A673 (cell line): Measurements from ENCODE around the gene PAPSS2. TPM values are rescaled to one million over a fixed set of nuclear protein-coding genes. Genes with fewer than 3 reads are reported as not detected.
"Not testable (repeated sequence)": the region's sequence is repeated elsewhere in the genome, so short reads cannot be mapped to it uniquely, and the experiment has no call there.

ENCODE experiments used
- BruUV-seq: library from RNA; stranded (reverse); fragments of 400-500 nt; replicated peaks from 2 replicates; lab custom pipeline; 2021; lab: Mats Ljungman, UMichigan
- CTCF ChIA-PET: fragments of 300-600 bp; sonication (Branson Sonifier 250); formaldehyde crosslinking; loops from one replicate; lab custom pipeline; 2022; ENCODE audit warnings: antibody characterized with exemption; lab: Charles Lee
- POLR2A ChIA-PET: fragments of 300-600 bp; sonication (Branson Sonifier 250); formaldehyde crosslinking; loops from one replicate; lab custom pipeline; 2022; ENCODE audit warnings: antibody characterized with exemption; ENCODE audit not compliant: low non-redundant PET; lab: Charles Lee
- DNase-seq: peaks from one replicate; pipeline ENCODE4 v3.0.0-alpha.2; 2015; ENCODE audit warnings: low spot score
- H3K27ac ChIP-seq: fragments of 200-600 bp; sonication (generic); 2 replicates; pipeline ENCODE4 v1.5.1; 2016; ENCODE audit warnings: mixed run types, low read depth, mild to moderate bottlenecking, mixed read lengths, antibody characterized with exemption, low read length; ENCODE audit not compliant: poor library complexity, severe bottlenecking
- H3K27me3 ChIP-seq: fragments of 200-600 bp; sonication (generic); replicated peaks from 2 replicates; pipeline ENCODE4 v1.6.1; 2017; ENCODE audit warnings: mixed run types, low read depth, mild to moderate bottlenecking, mixed read lengths, antibody characterized with exemption, low read length; ENCODE audit not compliant: insufficient read depth, poor library complexity
- H3K36me3 ChIP-seq: fragments of 200-600 bp; sonication (generic); 2 replicates; pipeline ENCODE4 v1.6.1; 2016; ENCODE audit warnings: mixed run types, mild to moderate bottlenecking, mixed read lengths, antibody characterized with exemption, low read length; ENCODE audit not compliant: insufficient read depth, poor library complexity, severe bottlenecking
- H3K4me1 ChIP-seq: fragments of 200-600 bp; sonication (generic); 2 replicates; pipeline ENCODE4 v1.6.1; 2017; ENCODE audit warnings: mixed run types, mild to moderate bottlenecking, mixed read lengths, antibody characterized with exemption, low read length; ENCODE audit not compliant: insufficient read depth, poor library complexity, severe bottlenecking
- H3K4me3 ChIP-seq: fragments of 200-600 bp; sonication (generic); 2 replicates; pipeline ENCODE4 v1.5.1; 2016; ENCODE audit warnings: low read depth, mixed run types, mild to moderate bottlenecking, mixed read lengths, low read length; ENCODE audit not compliant: poor library complexity, severe bottlenecking
- H3K9me3 ChIP-seq: fragments of 200-600 bp; sonication (generic); 2 replicates; pipeline ENCODE4 v1.6.1; 2016; ENCODE audit warnings: mixed run types, low read depth, mild to moderate bottlenecking, mixed read lengths, antibody characterized with exemption, low read length; ENCODE audit not compliant: poor library complexity, severe bottlenecking
- CTCF ChIP-seq: fragments of 300-800, 200-600 bp; sonication (generic); conservative IDR thresholded peaks from 2 replicates; pipeline ENCODE4 v1.5.1; 2017; ENCODE audit warnings: low read depth, mild to moderate bottlenecking, antibody characterized with exemption, low read length, moderate library complexity, mixed read lengths
- EZH2 ChIP-seq: fragments of 200-600 bp; sonication (generic); IDR thresholded peaks from 2 replicates; pipeline ENCODE4 v1.6.1; 2017; ENCODE audit warnings: borderline replicate concordance, low read depth, mild to moderate bottlenecking, mixed read lengths, antibody characterized with exemption, low read length; ENCODE audit not compliant: poor library complexity, severe bottlenecking
- intact Hi-C: fragments of 100-400 bp; cut with micrococcal nuclease; formaldehyde crosslinking; loops from one replicate; pipeline ENCODE4 v1.10.0; 2022; ENCODE audit not compliant: unreplicated experiment
- total RNA-seq: library from RNA; stranded (reverse); gene quantifications from 2 replicates; pipeline ENCODE4 v1.2.3, GENCODE V29; 2021

PAPSS2 gene
- total RNA-seq, 1 experiment from 2014 or later, result 14.0 TPM

- Histone ChIP-seq H3K36me3 (no peaks in the 10 kb centered on the region), H3K9me3 (no peaks in the 10 kb centered on the region), H3K27ac (no peak overlapping the region), H3K4me1 (no peaks in the 10 kb centered on the region), H3K4me3 (no peak overlapping the region), H3K27me3 (peaks cover 6% of the 10 kb centered on the region)
- BruUV-seq, result no TSS peak
- DNase-seq, result no peak
- CTCF ChIA-PET, result no interaction called here
- POLR2A ChIA-PET, result no interaction called here
- intact Hi-C loops, result no loop called here
- TF ChIP-seq EZH2 (no peak), CTCF (no peak)
Measured at GRCh38 chr10:87618566-87619423, 40.9 kb upstream of the PAPSS2 start.

GRCh38 chr10:87619705-87620104 lies 40.0 kb upstream of the PAPSS2 start:
- POLR2A ChIA-PET, result no interaction called here
- no peak overlapping the region for H3K4me3 ChIP-seq
- peaks cover 6% of the 10 kb centered on the region for H3K27me3 ChIP-seq
- CTCF ChIA-PET, result no interaction called here
- H3K36me3 ChIP-seq, result no peaks in the 10 kb centered on the region
- TF ChIP-seq CTCF, result no peak
- TF ChIP-seq EZH2, result no peak
- intact Hi-C loops, result no loop called here
- no peaks in the 10 kb centered on the region for H3K4me1 ChIP-seq
- no TSS peak for BruUV-seq
- no peaks in the 10 kb centered on the region for H3K9me3 ChIP-seq
- no peak for DNase-seq
- no peak overlapping the region for H3K27ac ChIP-seq

- H3K4me3 ChIP-seq, H3K27me3 ChIP-seq, H3K9me3 ChIP-seq, POLR2A ChIA-PET, intact Hi-C loops, BruUV-seq, H3K27ac ChIP-seq, CTCF ChIA-PET, H3K4me1 ChIP-seq, DNase-seq, H3K36me3 ChIP-seq: not testable (repeated sequence)
Measured at GRCh38 chr10:87621440-87621839, 38.2 kb upstream of the PAPSS2 start.
